ENCODE data around the gene CXCR6. TPM values are rescaled to one million over a fixed set of nuclear protein-coding genes. Genes with fewer than 3 reads are reported as not detected.
A peak's percentile ranks its signal among the peaks of the same experiment; 100 is the strongest.

CXCR6 gene
- total and polyA plus RNA-seq, 2 experiments from 2014 or later: 0.06 TPM; not detected in 1

- no peaks in the 10 kb centered on the region for H3K4me1 ChIP-seq (ENCODE audit: low read depth)
- H3K4me3 ChIP-seq: no peak overlapping the region
- H3K9me3 ChIP-seq (ENCODE audit: low read depth): no peaks in the 10 kb centered on the region
- no peaks in the 10 kb centered on the region for H3K27me3 ChIP-seq
- H3K27ac ChIP-seq: no peak overlapping the region
- no peak for TF ChIP-seq CTCF (IDR thresholded peaks at IDR 0.05; ENCODE audit: low read depth, low read length)
- peaks cover 68% of the 10 kb centered on the region for H3K36me3 ChIP-seq
- no peak for DNase-seq (ENCODE audit: low read depth in 1 of 2, low spot score in 1 of 2)
These were observed 23.1 kb downstream of the CXCR6 start for GRCh38 chr3:45966371-45966791.

GRCh38 chr3:45966950-45967640 is 23.8 kb downstream of the CXCR6 start:
- no peaks in the 10 kb centered on the region for H3K4me1 ChIP-seq (ENCODE audit: low read depth)
- DNase-seq (ENCODE audit: low read depth in 1 of 2, low spot score in 1 of 2): no peak
- H3K36me3 ChIP-seq: peaks cover 61% of the 10 kb centered on the region
- H3K9me3 ChIP-seq (ENCODE audit: low read depth): no peaks in the 10 kb centered on the region
- H3K27me3 ChIP-seq: no peaks in the 10 kb centered on the region
- H3K4me3 ChIP-seq: no peak overlapping the region
- no peak overlapping the region for H3K27ac ChIP-seq
- no peak for TF ChIP-seq CTCF (IDR thresholded peaks at IDR 0.05; ENCODE audit: low read depth, low read length)

GRCh38 chr3:45967724-45968123 is 24.5 kb downstream of the CXCR6 start:
- no peaks in the 10 kb centered on the region for H3K4me1 ChIP-seq (ENCODE audit: low read depth)
- H3K27me3 ChIP-seq: no peaks in the 10 kb centered on the region
- peaks cover 65% of the 10 kb centered on the region for H3K36me3 ChIP-seq
- no peak overlapping the region for H3K4me3 ChIP-seq
- H3K27ac ChIP-seq: no peak overlapping the region
- DNase-seq (ENCODE audit: low read depth in 1 of 2, low spot score in 1 of 2): no peak
- no peak for TF ChIP-seq CTCF (IDR thresholded peaks at IDR 0.05; ENCODE audit: low read depth, low read length)
- H3K9me3 ChIP-seq (ENCODE audit: low read depth): no peaks in the 10 kb centered on the region

- H3K27ac ChIP-seq: no peak overlapping the region
- H3K4me1 ChIP-seq (ENCODE audit: low read depth): no peaks in the 10 kb centered on the region
- no peak for DNase-seq (ENCODE audit: low read depth in 1 of 2, low spot score in 1 of 2)
- no peak for TF ChIP-seq CTCF (IDR thresholded peaks at IDR 0.05; ENCODE audit: low read depth, low read length)
- H3K9me3 ChIP-seq (ENCODE audit: low read depth): no peaks in the 10 kb centered on the region
- peaks cover 63% of the 10 kb centered on the region for H3K36me3 ChIP-seq
- H3K27me3 ChIP-seq: no peaks in the 10 kb centered on the region
- no peak overlapping the region for H3K4me3 ChIP-seq
These were observed 24.9 kb downstream of the CXCR6 start for GRCh38 chr3:45968149-45968548.

GRCh38 chr3:45968706-45969105 is 25.4 kb downstream of the CXCR6 start:
- Histone ChIP-seq H3K27me3 (no peaks in the 10 kb centered on the region), H3K4me3 (no peak overlapping the region), H3K4me1 (ENCODE audit: low read depth) (no peaks in the 10 kb centered on the region), H3K27ac (no peak overlapping the region), H3K9me3 (ENCODE audit: low read depth) (no peaks in the 10 kb centered on the region), H3K36me3 (peaks cover 57% of the 10 kb centered on the region)
- no peak for TF ChIP-seq CTCF (IDR thresholded peaks at IDR 0.05; ENCODE audit: low read depth, low read length)
- peak in 1 of 2 donors; percentile 61 for DNase-seq (ENCODE audit: low read depth in 1 of 2, low spot score in 1 of 2)
